IPS-20b (cell line): Measurements from ENCODE around the gene TEDC2.
"Not testable (repeated sequence)": the region's sequence is repeated elsewhere in the genome, so short reads cannot be mapped to it uniquely, and the experiment has no call there.

ENCODE experiments used
- H3K27ac ChIP-seq: one replicate; pipeline ENCODE4 v1.5.1; 2013; ENCODE audit warnings: low read length
- H3K27me3 ChIP-seq: 2 replicates; pipeline ENCODE4 v1.6.1; 2013; ENCODE audit warnings: mild to moderate bottlenecking, low read length, inconsistent platforms; ENCODE audit not compliant: insufficient read depth
- H3K36me3 ChIP-seq: 2 replicates; pipeline ENCODE4 v1.6.1; 2013; ENCODE audit warnings: low read depth, mild to moderate bottlenecking, inconsistent platforms, low read length, moderate library complexity; ENCODE audit not compliant: insufficient read depth
- H3K4me1 ChIP-seq: 2 replicates; pipeline ENCODE4 v1.6.1; 2013; ENCODE audit warnings: mild to moderate bottlenecking, control low read depth, inconsistent platforms, low read length, moderate library complexity; ENCODE audit not compliant: insufficient read depth
- H3K4me3 ChIP-seq: 2 replicates; pipeline ENCODE4 v1.5.1; 2013; ENCODE audit warnings: mild to moderate bottlenecking, low read length, inconsistent platforms
- H3K9ac ChIP-seq: 2 replicates; pipeline ENCODE4 v1.6.1; 2013; ENCODE audit warnings: low read depth, mild to moderate bottlenecking, inconsistent platforms, low read length, moderate library complexity
- H3K9me3 ChIP-seq: 2 replicates; pipeline ENCODE4 v1.6.1; 2013; ENCODE audit warnings: mild to moderate bottlenecking, low read depth, low read length, inconsistent platforms; ENCODE audit not compliant: insufficient read depth

The TEDC2 gene

GRCh38 chr16:2474877-2475412, 15.0 kb downstream of the TEDC2 start, which contains the start of gene TBC1D24:
Gene TBC1D24 (plus strand): TSS chr16:2475127. CDS start chr16:2496149, 21,022 bp downstream.
- Histone ChIP-seq H3K9ac (peak within 1 kb of the TSS; percentile 51; the same call in 1 of the 2 replicates), H3K9me3 (no peaks in the 10 kb centered on the region), H3K27ac (no peak within 1 kb of the TSS), H3K4me1 (peaks cover 3% of the 10 kb centered on the region; the same call in 1 of the 2 replicates), H3K36me3 (no peaks in the 10 kb centered on the region), H3K27me3 (peaks cover 68% of the 10 kb centered on the region), H3K4me3 (peak within 1 kb of the TSS; percentile 72)

GRCh38 chr16:2475413-2476344, 15.8 kb downstream of the TEDC2 start:
- Histone ChIP-seq H3K4me1 (peaks cover under 1% of the 10 kb centered on the region; the same call in 1 of the 2 replicates), H3K4me3 (peak overlapping the region; percentile 67), H3K27me3 (peaks cover 61% of the 10 kb centered on the region), H3K36me3 (no peaks in the 10 kb centered on the region), H3K9ac (no peak overlapping the region), H3K9me3 (no peaks in the 10 kb centered on the region), H3K27ac (no peak overlapping the region)

GRCh38 chr16:2476345-2476720, 16.4 kb downstream of the TEDC2 start:
- H3K27me3 ChIP-seq = peaks cover 54% of the 10 kb centered on the region
- no peaks in the 10 kb centered on the region for H3K9me3 ChIP-seq
- H3K36me3 ChIP-seq = no peaks in the 10 kb centered on the region
- H3K27ac ChIP-seq = no peak overlapping the region
- peak overlapping the region; percentile 67; the same call in 1 of the 2 replicates for H3K4me3 ChIP-seq
- H3K4me1 ChIP-seq = no peaks in the 10 kb centered on the region
- no peak overlapping the region for H3K9ac ChIP-seq

DNA sequence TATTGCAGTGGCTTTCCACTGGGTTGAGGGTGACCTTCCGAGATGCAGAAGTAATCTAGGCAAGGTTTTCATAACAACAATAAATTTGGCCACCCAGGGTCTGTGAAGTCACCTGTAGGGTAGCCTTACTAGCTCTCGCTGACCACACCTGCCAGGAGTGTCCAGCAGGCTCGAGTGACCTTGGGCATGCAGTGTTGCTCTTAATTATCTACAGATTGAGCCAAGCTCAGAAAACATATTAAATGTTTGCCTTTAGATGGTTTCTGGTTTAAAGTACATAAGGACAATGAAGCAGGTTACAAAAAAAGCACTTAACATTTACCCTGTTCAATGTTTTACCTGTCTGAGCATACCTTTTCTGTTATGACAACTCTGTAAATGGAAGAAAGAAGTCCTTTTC, 16.8 kb downstream of the TEDC2 start:
- no peak overlapping the region for H3K9ac ChIP-seq
- H3K4me1 ChIP-seq = no peaks in the 10 kb centered on the region
- H3K4me3 ChIP-seq = no peak overlapping the region
- no peak overlapping the region for H3K27ac ChIP-seq
- no peaks in the 10 kb centered on the region for H3K36me3 ChIP-seq
- H3K27me3 ChIP-seq = peaks cover 50% of the 10 kb centered on the region
- no peaks in the 10 kb centered on the region for H3K9me3 ChIP-seq

DNA sequence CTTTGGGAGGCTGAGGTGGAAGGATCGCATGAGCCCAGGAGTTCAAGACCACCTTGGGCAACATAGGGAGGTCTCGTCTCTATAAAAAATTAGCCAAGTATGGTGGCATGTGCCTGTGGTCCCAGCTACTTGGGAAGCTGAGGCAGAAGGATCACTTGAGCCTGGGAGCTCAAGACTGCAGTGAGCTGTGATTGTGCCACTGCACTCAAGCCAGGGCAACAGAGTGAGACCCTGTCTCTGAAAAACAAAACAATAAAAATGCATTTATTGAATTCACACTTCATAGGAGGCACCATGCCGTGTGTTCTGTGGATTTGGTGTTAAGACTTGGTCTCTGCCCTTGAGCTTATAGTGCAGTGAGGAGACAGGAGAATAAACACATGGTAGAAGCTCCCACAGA, 17.4 kb downstream of the TEDC2 start:
- H3K36me3 ChIP-seq = no peaks in the 10 kb centered on the region
- no peaks in the 10 kb centered on the region for H3K4me1 ChIP-seq
- no peak overlapping the region for H3K4me3 ChIP-seq
- no peaks in the 10 kb centered on the region for H3K9me3 ChIP-seq
- H3K27ac ChIP-seq = no peak overlapping the region
- H3K9ac ChIP-seq = no peak overlapping the region
- peaks cover 44% of the 10 kb centered on the region for H3K27me3 ChIP-seq

DNA sequence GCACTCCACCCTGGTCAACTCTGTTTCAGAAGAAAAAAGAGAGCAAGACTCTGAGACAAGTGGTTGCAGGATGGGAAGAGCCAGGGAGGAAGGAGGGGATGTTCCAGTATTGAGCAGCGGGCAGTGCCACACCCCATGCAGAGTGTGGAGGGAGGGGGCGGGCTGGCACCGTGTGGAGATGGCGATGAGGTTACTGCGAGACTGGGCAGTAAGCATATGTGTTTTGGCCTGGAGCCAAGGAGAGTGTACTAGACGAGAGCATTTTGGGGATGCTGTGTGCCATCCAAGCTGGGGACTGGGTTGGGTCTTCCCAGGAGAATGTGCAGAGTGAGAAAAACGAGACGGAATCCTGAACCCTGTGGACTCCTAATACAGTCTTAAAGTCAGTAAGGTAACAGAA, 18.4 kb downstream of the TEDC2 start:
- H3K4me3 ChIP-seq = no peak overlapping the region
- no peak overlapping the region for H3K27ac ChIP-seq
- H3K9me3 ChIP-seq = no peaks in the 10 kb centered on the region
- no peaks in the 10 kb centered on the region for H3K4me1 ChIP-seq
- H3K27me3 ChIP-seq = peaks cover 35% of the 10 kb centered on the region
- no peak overlapping the region for H3K9ac ChIP-seq
- no peaks in the 10 kb centered on the region; the same call in 1 of the 2 replicates for H3K36me3 ChIP-seq

- not testable (repeated sequence) for H3K9ac ChIP-seq, H3K9me3 ChIP-seq, H3K36me3 ChIP-seq, H3K4me3 ChIP-seq, H3K4me1 ChIP-seq, H3K27ac ChIP-seq
- peaks cover 21% of the 10 kb centered on the region for H3K27me3 ChIP-seq
Observed at GRCh38 chr16:2479996-2480395, 20.1 kb downstream of the TEDC2 start.

DNA sequence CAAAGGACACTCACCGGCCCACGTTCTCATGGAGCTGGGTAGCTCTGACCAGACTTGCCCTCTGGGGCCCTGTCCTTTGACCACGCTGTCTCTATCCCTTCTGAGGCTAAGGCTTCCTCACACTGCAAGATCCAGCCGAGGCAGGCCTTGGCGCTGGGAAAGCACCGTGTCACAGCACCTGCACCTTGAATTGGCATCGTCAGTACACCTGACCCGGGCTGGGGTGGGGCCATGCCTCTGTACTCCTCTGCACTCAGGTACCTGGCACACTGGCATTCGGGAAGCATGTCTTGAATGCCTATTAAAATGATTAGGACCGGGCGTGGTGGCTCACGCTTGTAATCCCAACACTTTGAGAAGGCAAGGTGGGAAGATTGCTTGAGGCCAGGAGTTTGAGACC, 21.0 kb downstream of the TEDC2 start:
- Histone ChIP-seq H3K9ac (no peak overlapping the region), H3K27me3 (peaks cover 17% of the 10 kb centered on the region), H3K27ac (no peak overlapping the region), H3K9me3 (no peaks in the 10 kb centered on the region), H3K4me3 (no peak overlapping the region), H3K36me3 (no peaks in the 10 kb centered on the region; the same call in 1 of the 2 replicates), H3K4me1 (no peaks in the 10 kb centered on the region)

- no peaks in the 10 kb centered on the region for H3K9me3 ChIP-seq
- no peaks in the 10 kb centered on the region for H3K4me1 ChIP-seq
- H3K9ac ChIP-seq = no peak overlapping the region
- no peaks in the 10 kb centered on the region; the same call in 1 of the 2 replicates for H3K36me3 ChIP-seq
- H3K4me3 ChIP-seq = no peak overlapping the region
- peaks cover 9% of the 10 kb centered on the region for H3K27me3 ChIP-seq
- no peak overlapping the region for H3K27ac ChIP-seq
Observed at GRCh38 chr16:2481676-2482075, 21.8 kb downstream of the TEDC2 start.

- no peaks in the 10 kb centered on the region for H3K4me1 ChIP-seq
- no peaks in the 10 kb centered on the region; the same call in 1 of the 2 replicates for H3K36me3 ChIP-seq
- no peak overlapping the region for H3K9ac ChIP-seq
- H3K9me3 ChIP-seq = no peaks in the 10 kb centered on the region
- no peak overlapping the region for H3K27ac ChIP-seq
- no peak overlapping the region for H3K4me3 ChIP-seq
- H3K27me3 ChIP-seq = 0 out of 2 replicates have a peak, but pooled peaks cover 4% of the 10 kb centered on the region
Observed at GRCh38 chr16:2482249-2482648, 22.3 kb downstream of the TEDC2 start.

GRCh38 chr16:2482708-2483534, 23.0 kb downstream of the TEDC2 start:
- no peak overlapping the region for H3K27ac ChIP-seq
- H3K9me3 ChIP-seq = no peaks in the 10 kb centered on the region
- no peak overlapping the region for H3K9ac ChIP-seq
- no peaks in the 10 kb centered on the region for H3K4me1 ChIP-seq
- H3K36me3 ChIP-seq = no peaks in the 10 kb centered on the region; the same call in 1 of the 2 replicates
- H3K27me3 ChIP-seq = no peaks in the 10 kb centered on the region
- H3K4me3 ChIP-seq = no peak overlapping the region
